ENCODE results near the gene SRI.
"Not testable (repeated sequence)": the region's sequence is repeated elsewhere in the genome, so short reads cannot be mapped to it uniquely, and the experiment has no call there.

The SRI gene

GRCh38 chr7:88219781-88220747, at the start of gene SRI:
SRI (minus strand) TSS chr7:88220038; CDS start chr7:88220026, 12 bp downstream.
- DNase-seq, result peak; percentile 50

DNA sequence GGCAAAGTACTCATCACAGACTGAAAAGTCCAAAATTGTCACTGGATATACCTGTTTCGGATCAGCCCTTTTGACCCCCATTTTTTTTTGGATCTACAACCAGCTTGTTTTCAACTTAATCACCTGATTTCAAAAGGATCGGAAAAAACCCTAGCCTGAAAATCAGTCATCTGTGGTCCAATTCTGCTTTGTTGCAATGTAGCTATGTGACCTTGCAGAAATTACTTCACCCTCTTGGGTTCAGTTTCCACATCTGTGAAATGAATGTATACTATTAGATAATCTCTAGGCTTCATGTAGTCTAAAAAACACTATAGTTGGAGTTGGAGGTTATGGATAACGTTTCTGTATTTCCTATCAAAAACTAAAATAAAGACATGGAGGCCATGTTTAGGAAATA, 49.7 kb upstream of the SRI start:
- DNase-seq, result no peak

DNA sequence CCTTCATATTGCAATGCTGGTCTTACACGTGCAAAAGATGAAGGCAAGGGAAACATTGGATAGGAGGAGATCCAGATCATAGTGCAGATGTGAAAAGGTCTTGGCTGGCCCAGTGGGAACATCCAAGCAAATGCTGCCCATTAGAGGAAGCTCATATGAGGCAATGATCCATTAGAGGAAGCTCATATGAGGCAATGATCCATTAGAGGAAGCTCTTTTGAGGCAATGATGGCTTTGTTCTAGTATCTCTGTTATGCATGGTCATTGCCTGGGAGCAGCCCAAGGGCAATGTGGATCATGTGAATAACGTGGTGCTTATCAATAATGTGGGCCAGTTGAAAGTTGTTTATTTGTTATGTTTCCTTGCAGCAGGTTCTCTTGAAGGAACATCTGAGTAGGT, 49.0 kb upstream of the SRI start:
- DNase-seq, result no peak

DNA sequence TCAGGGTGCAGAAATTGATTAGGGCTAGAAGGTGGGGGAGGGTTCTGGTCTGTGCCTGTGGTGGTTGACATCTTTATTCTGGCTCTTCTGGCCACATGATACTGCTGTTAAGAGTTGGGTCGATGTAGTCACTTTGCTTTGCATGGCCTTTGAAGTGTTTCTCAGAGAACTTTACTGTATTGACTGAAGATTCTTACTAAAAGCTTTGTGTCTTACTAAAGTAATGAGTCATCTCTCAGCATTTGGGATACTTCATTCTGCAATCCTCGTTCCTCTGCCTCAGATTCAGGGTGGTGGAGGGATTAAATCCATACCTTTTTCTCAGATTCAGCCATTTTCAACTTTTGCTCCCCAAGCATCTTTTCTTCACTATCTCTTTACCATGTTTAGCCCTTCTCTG, 48.2 kb upstream of the SRI start:
- no peak for DNase-seq

- DNase-seq, result no peak
Observed at GRCh38 chr7:88267421-88267820, 47.6 kb upstream of the SRI start.

DNA sequence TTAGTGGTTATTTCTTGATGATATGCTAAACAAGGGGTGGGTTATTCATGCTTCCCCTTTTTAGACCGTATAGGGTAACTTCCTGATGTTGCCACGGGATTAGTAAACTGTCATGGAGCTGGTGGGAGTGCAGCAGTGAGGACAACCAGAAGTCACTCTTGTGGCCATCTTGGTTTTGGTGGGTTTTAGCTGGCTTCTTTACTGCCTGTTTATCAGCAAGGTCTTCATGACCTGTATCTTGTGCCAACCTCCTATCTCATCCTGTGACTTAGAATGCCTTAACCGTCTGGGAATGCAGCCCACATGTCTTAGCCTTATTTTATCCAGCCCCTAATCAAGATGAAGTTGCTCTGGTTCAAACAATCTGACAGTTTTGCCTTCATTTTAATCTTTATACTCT, 45.1 kb upstream of the SRI start:
- not testable (repeated sequence) for DNase-seq

DNA sequence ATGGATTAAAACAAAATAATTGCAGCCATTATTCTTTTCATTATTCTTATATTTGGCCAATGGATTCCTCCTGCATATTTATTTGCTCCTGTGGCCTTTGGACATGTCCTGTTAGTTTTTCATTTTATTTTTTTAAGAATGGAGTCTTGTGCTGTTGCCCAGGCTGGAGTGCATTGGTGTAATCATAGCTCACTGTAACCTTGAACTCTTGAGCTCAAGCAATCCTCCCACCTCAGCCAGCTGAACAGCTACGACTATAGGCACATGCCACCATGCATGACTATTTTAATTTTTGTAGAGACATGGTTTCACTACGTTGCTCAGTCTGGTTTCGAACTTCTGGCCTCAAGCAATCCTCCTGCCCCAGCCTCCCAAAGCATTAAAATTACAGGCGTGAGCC, 42.7 kb upstream of the SRI start:
- no peak for DNase-seq

DNA sequence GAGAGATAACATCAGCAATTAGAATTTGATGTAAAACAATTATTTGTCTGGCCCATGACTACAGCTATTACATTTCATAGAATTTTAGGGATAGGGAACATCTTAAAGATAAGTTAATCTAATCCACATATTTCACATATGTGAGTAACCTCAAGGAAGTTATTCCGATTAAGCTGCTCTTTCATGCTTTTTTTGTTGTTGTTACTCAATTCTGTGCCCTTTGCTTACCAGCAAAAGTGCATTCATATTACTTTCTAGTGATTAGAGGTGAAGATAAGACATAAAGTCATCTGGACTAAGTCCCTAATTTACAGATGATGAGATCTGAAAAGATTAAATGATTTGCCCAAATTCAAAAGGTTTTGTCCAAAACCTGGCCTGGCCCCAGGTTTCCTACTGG, 40.9 kb upstream of the SRI start:
- no peak for DNase-seq

DNA sequence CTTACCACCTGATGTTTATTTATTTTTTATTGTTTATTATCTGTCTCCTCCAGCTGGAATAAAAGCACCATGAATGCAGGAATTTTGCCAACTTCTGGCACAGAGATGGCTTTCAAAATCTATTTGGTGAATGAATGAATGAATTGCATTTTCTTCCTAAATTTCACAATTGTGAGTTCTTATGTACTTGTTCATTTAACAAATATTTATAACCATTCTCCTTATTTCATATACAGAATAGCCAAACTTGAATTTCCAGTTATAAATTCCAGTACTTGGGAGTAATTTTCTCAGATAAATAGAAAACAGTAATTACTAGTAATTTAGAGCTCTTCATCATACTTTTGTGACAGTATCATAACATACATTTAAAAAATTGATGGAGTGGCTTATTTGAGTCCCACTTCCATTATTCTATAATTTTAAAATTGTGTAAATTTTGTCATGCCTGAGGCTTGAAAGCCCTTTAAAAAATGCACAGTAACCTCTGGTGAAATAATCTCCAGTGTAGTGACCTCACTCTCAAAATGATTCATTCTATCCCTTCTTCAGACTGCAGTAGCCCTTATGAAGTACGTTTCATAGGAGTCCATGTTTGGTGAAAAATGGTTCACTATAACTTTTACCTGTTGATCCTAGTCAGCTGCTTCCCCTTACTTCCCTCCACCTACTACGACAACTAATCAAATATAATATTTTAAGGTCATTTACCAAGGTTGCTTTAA, 40.0 kb upstream of the SRI start:
- no peak for DNase-seq

GRCh38 chr7:88258296-88258695, 38.5 kb upstream of the SRI start:
- not testable (repeated sequence) for DNase-seq

DNA sequence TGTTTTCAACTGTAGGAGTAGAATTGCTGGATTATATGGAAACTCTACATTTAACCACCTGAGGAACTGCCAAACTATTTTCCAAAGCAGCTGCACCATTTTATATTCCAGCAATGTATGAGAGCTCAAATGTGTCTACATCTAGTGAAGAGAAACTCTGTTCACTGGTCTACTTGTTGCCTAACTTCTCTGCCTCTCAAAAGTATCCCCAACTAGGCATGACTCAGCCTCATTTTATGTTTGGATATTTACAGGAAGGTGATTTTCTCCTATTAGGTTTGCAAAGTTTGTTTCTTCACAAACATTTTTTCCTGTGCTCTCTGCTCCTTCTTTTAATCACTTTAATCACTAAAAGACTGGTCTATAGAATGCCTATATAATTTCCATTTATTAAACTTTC, 37.1 kb upstream of the SRI start:
- DNase-seq, result no peak

DNA sequence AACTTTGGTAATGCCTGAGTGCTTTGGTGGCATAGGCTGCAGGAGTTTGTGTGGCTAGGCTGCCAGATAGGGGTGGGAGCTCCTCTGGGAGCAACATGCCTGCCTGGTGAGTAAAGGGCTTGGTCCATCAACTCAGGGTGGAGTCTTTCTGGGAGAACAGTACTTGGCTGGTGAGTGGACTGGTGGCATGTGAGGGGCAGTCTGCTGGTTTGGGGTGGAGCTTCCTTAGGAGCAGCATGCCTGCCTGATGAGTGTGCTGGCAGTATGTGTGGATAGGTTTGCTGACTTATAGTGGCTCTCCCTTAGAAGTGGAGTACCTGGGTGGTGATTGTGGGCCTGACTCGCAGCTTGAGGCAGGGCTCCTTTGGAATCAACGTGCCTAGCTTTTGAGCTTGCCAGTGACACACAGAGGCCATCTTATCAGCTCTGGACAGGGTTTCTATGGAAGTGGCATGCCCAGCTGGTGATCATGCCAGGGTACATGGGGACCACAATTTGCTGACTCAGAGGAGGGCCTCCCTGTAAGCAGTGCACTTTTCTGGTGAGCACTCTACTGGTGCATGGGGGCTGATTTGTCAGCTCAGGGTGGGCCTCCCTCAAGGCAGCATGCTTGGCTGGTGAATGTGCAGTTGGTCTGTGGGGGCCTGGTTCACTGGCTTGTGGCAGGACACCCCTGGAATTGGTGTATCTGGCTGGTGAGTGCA, 35.0 kb upstream of the SRI start:
- DNase-seq, result no peak

GRCh38 chr7:88253640-88254039, 33.8 kb upstream of the SRI start:
- no peak for DNase-seq

DNA sequence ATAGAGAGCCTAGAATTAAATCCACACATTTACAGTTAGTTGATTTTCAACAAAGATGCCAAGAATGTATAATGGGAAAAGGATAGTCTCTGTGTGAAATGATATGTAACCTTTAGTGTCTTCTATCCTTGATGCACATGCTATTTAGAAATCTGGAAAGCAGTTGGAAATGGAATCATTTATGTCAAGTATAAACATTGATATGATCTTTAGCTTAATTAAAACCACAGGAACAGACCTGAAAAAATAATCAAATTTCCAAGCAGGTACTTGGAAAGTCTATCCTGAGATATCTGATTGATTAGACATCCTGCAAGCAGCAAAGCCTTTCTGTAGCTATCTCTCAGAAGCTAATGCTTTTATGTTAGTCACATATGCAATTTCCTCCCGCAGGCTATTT, 24.4 kb upstream of the SRI start:
- DNase-seq, result no peak

- DNase-seq, result peak; percentile 11
Observed at GRCh38 chr7:88243345-88243909, 23.6 kb upstream of the SRI start.

DNA sequence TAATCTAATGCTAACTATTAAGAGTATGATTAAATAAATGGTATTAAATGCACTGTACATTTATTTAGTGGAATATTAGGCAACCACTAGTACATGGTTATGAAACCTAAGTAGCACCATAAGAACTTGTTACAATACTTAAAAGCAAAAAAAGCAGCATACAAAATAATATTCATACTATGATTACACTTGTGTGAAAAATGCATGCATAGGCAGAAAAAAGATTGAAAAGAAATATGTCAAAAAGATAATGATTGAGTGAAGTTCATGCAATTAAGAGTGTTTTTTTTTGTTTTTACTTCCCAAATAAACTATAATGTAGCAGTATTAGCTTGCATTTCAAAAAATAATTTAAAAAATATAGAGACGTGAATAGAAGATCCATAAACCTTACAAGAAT, 20.0 kb upstream of the SRI start:
- DNase-seq, result no peak

DNA sequence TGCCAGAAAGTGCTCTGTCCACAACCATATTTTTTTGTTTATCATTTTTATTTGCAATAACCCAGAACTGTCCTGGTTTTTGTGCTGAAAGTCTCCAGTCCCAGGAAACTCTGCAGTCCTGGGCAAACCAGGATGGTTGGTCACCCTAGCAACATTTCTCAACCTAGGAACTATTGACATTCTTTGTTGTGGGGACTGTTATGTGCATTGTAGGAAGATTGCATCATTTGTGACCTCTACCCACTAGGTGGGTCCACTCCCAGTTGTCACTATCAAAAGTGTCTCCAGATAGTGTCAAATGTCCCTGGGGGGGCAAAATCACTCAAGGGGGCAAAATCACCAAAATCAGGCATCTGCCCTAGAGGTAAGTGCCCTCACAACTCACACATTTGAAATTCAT, 14.0 kb upstream of the SRI start:
- DNase-seq, result no peak

- no peak for DNase-seq
Observed at GRCh38 chr7:88230646-88231045, 10.8 kb upstream of the SRI start.

DNA sequence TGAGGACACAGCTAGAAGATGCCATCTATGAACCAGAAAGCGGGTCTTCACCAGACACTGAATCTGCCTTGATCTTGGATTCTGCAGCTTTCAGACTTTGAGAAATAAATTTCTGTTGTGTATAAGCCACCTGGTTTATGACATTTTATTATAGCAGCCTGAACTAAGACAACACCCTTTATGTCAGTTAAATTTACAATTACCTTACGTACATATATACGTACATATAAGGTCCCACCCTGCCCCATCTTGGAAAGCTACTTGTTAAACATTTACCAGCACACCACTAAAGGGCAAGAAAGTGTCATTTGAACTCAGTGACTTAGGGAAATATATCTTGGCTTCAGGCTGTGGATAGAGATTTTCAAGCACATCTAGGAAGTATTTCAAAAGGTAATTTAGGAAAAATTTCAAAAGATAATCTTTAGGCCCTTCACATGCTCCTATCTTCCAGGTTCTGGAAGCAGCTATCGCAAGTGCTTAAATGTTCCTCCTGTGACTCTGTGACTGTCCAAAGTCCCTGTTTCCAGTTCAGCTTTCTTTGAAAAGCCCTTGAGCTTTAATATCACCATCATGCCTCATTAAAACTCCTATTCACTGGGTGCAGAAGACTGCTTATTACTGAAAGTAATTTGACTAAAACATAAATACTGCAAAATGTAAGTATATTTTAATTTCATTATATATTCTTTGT, 9.6 kb upstream of the SRI start:
- DNase-seq, result no peak

- no peak for DNase-seq
Observed at GRCh38 chr7:88226886-88227516, 7.2 kb upstream of the SRI start.

DNA sequence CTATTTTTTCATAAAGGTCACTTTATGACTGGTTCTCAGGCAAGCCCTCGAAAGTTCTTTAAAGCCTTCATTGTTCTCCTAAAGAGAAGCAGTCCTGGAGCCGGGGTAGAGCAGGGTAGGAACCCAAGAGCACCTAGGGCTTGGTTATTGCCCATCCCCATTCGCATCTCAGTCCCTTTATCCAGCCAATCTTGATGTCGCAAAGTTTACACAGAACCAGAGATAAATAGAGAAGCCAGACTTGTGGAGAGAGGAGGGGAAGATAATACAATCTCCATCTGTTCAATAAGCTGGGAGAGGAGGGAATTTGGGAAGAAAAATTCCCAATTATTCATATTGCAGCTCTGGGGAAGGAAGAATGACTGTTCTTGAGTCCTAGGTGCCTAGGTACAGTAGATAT, 6.4 kb upstream of the SRI start:
- DNase-seq, result no peak

Data from NCI-H510A treated with DMSO at 0.1 percent for 48 hours (cell line).